Activated naive CD4-positive, alpha-beta T cell treated with anti-CD3 and anti-CD28 coated beads, Interleukin-2, amount 10 ng/mL, durations not matched to agents 7 days and 5 days (primary cell): ENCODE data around the gene KPNB1.
A peak's percentile ranks its signal among the peaks of the same experiment; 100 is the strongest.

Experiments
- CTCF ChIA-PET: fragments of 350-600 bp; sonication (Branson Sonifier 250); formaldehyde crosslinking; loops from one replicate; lab custom pipeline; 2021; ENCODE audit warnings: antibody characterized with exemption; lab: Charles Lee
- DNase-seq: peaks from one replicate; pipeline ENCODE4 v3.0.0-alpha.2; 2020
- H3K27ac Mint-ChIP-seq: one replicate; pipeline ENCODE4 v1.8.0; 2021; ENCODE audit warnings: mild to moderate bottlenecking, moderate library complexity, mixed read lengths
- H3K27me3 Mint-ChIP-seq: one replicate; pipeline ENCODE4 v1.8.0; 2021; ENCODE audit warnings: mild to moderate bottlenecking, mixed read lengths
- H3K36me3 Mint-ChIP-seq: one replicate; pipeline ENCODE4 v1.8.0; 2021; ENCODE audit warnings: mixed read lengths
- H3K4me1 Mint-ChIP-seq: one replicate; pipeline ENCODE4 v1.8.0; 2021; ENCODE audit warnings: mixed read lengths
- H3K4me3 Mint-ChIP-seq: one replicate; pipeline ENCODE4 v1.8.0; 2021; ENCODE audit warnings: mild to moderate bottlenecking, moderate library complexity, mixed read lengths
- H3K9me3 Mint-ChIP-seq: one replicate; pipeline ENCODE4 v1.8.0; 2021; ENCODE audit warnings: mixed read lengths

KPNB1 gene

GRCh38 chr17:47732399-47733046 lies 82.8 kb downstream of the KPNB1 start:
- peak; percentile 19 for DNase-seq
- Mint-ChIP-seq H3K27me3 (peaks cover 7% of the 10 kb centered on the region), H3K27ac (peak overlapping the region; percentile 85), H3K9me3 (no peaks in the 10 kb centered on the region), H3K36me3 (no peaks in the 10 kb centered on the region), H3K4me3 (peak overlapping the region; percentile 72), H3K4me1 (peaks cover 83% of the 10 kb centered on the region)
- CTCF ChIA-PET = interaction anchor here (0.7 to 5.6 kb wide), 11 partner anchors 9 to 83 kb away, joined by 3 to 98 read pairs (median 4); no protein-coding TSS in a partner anchor

- Mint-ChIP-seq H3K9me3 (no peaks in the 10 kb centered on the region), H3K36me3 (no peaks in the 10 kb centered on the region), H3K27me3 (peaks cover 7% of the 10 kb centered on the region), H3K27ac (peak within 1 kb of the TSS; percentile 93), H3K4me3 (peak within 1 kb of the TSS; percentile 96), H3K4me1 (peaks cover 76% of the 10 kb centered on the region)
- peak; percentile 94 for DNase-seq
- CTCF ChIA-PET = interaction anchor here (1.0 to 5.6 kb wide), 10 partner anchors 9 to 84 kb away, joined by 3 to 98 read pairs (median 6); no protein-coding TSS in a partner anchor
Measured at GRCh38 chr17:47733047-47733673, 83.4 kb downstream of the KPNB1 start, which contains the start of gene TBX21. TBX21 (plus strand) TSS chr17:47733236; CDS start chr17:47733455, 219 bp downstream.

- CTCF ChIA-PET = interaction anchor here (1.0 to 5.6 kb wide), 10 partner anchors 8 to 85 kb away, joined by 3 to 98 read pairs (median 6); no protein-coding TSS in a partner anchor
Measured at GRCh38 chr17:47733674-47734410, 84.1 kb downstream of the KPNB1 start.

DNA sequence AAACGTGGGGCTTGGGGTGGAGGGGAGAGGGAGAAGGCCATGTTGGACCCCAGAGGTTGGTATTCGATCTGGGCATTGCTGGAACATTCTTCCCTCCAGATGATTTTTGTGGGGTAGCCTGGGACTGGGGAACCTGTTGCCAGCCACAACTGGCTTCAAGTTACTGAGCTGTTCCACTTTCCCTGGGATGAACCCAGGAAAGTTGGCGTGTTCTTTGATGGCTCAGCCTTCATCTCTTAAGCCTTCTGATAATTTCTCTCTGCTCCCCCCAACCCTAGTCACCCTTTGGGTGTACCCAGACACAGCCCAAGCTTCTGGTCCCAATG lies 85.4 kb downstream of the KPNB1 start:
- Mint-ChIP-seq H3K4me1 (peaks cover 66% of the 10 kb centered on the region), H3K36me3 (no peaks in the 10 kb centered on the region), H3K27me3 (peaks cover 7% of the 10 kb centered on the region), H3K9me3 (no peaks in the 10 kb centered on the region), H3K27ac (peak overlapping the region; percentile 91), H3K4me3 (peak overlapping the region; percentile 96)
- DNase-seq = no peak
- CTCF ChIA-PET = interaction anchor here (0.7 to 3.1 kb wide), 6 partner anchors 33 to 72 kb away, joined by 3 to 17 read pairs (median 4); no protein-coding TSS in a partner anchor

More at GRCh38 chr17:47733674-47734410, 84.1 kb downstream of the KPNB1 start:
- peak; percentile 34 for DNase-seq
- H3K27me3 Mint-ChIP-seq = peaks cover 7% of the 10 kb centered on the region
- H3K4me3 Mint-ChIP-seq = peak overlapping the region; percentile 96
- H3K4me1 Mint-ChIP-seq = peaks cover 72% of the 10 kb centered on the region
- H3K36me3 Mint-ChIP-seq = no peaks in the 10 kb centered on the region
- H3K27ac Mint-ChIP-seq = peak overlapping the region; percentile 93
- no peaks in the 10 kb centered on the region for H3K9me3 Mint-ChIP-seq
